Measurements from ENCODE around the gene GET4.

- no peak for TF ChIP-seq GATA2 (IDR thresholded peaks at IDR 0.05; ENCODE audit: low read depth, low read length)
- no peak for TF ChIP-seq GATA3 (IDR thresholded peaks at IDR 0.05; ENCODE audit: low read depth, low read length)
These were observed 13.2 kb upstream of the GET4 start for GRCh38 chr7:863106-863505.

All from SH-SY5Y (cell line).